B cell (primary cell): ENCODE results near the gene EXD3. TPM values are rescaled to one million over a fixed set of nuclear protein-coding genes. Genes with fewer than 3 reads are reported as not detected.

ENCODE experiments used
- ATAC-seq: fragments of 200-7000 bp; cut with Tn5 transposase; one replicate; pipeline ENCODE4 v1.10.0; 2021; ENCODE audit warnings: low read depth, mild to moderate bottlenecking, moderate number of reproducible peaks, moderate library complexity
- CTCF ChIA-PET: fragments of 350-600 bp; sonication (Branson Sonifier 250); formaldehyde crosslinking; loops from one replicate; lab custom pipeline; 2021; ENCODE audit warnings: antibody characterized with exemption, inconsistent platforms; lab: Charles Lee
- POLR2A ChIA-PET: fragments of 350-600 bp; sonication (Branson Sonifier 250); formaldehyde crosslinking; loops from one replicate; lab custom pipeline; 2021; ENCODE audit warnings: antibody characterized with exemption; lab: Charles Lee
- DNase-seq: peaks from one replicate; pipeline ENCODE4 v3.0.0; 2013
- H2AFZ ChIP-seq: 2 replicates; pipeline ENCODE4 v1.6.1; 2012; ENCODE audit warnings: mild to moderate bottlenecking, low read depth, low read length; ENCODE audit not compliant: insufficient read depth, poor library complexity, severe bottlenecking
- H3K27ac ChIP-seq, 2 donors: 1 replicate in 1 of 2; 2 replicates in 1 of 2; pipeline ENCODE4 v1.5.1; 2012 to 2013; ENCODE audit warnings: low read length in 2 of 2, mild to moderate bottlenecking in 2 of 2, moderate library complexity in 1 of 2
- H3K27me3 ChIP-seq, 4 experiments: fragments of 200-600 bp in 1 of 4; sonication (generic) in 1 of 4; replicated peaks in 1 of 4; 1 replicate in 2 of 4; 2 replicates in 2 of 4; pipeline versions ENCODE4 v1.6.1 to v1.7.0; 2013 to 2016; ENCODE audit warnings: low read length in 3 of 4, mild to moderate bottlenecking in 2 of 4, mixed read lengths in 1 of 4, moderate library complexity in 1 of 4; ENCODE audit not compliant: insufficient read depth in 4 of 4, control insufficient read depth in 3 of 4; ENCODE audit errors: control extremely low read depth in 1 of 4
- H3K36me3 ChIP-seq, 2 experiments: replicated peaks in 1 of 2; 1 replicate in 1 of 2; 2 replicates in 1 of 2; pipeline versions ENCODE4 v1.6.1 to v1.7.1; 2013; ENCODE audit warnings: low read length in 1 of 2; ENCODE audit not compliant: insufficient read depth in 2 of 2, control insufficient read depth in 1 of 2; ENCODE audit errors: control extremely low read depth in 1 of 2, extremely low read depth in 1 of 2
- H3K4me1 ChIP-seq, 2 donors: fragments of 200-600 bp in 1 of 2; sonication (generic) in 1 of 2; 1 replicate in 1 of 2; 2 replicates in 1 of 2; pipeline versions ENCODE4 v1.5.1 to v1.6.1; 2013 to 2017; ENCODE audit warnings: low read length in 2 of 2; ENCODE audit not compliant: control insufficient read depth in 2 of 2, insufficient read depth in 2 of 2
- H3K4me2 ChIP-seq: replicated peaks from 2 replicates; pipeline ENCODE3; 2012; ENCODE audit warnings: mild to moderate bottlenecking, low read depth, low read length; ENCODE audit not compliant: poor library complexity, severe bottlenecking
- H3K4me3 ChIP-seq, 5 experiments: fragments of 200-600 bp in 1 of 5; sonication (generic) in 1 of 5; 1 replicate in 3 of 5; 2 replicates in 2 of 5; pipeline versions ENCODE4 v1.5.1 to v1.7.0; 2011 to 2016; ENCODE audit warnings: low read length in 4 of 5, mild to moderate bottlenecking in 4 of 5, low read depth in 2 of 5, control low read depth in 1 of 5, moderate library complexity in 1 of 5; ENCODE audit not compliant: insufficient read depth in 1 of 5; ENCODE audit errors: control extremely low read depth in 1 of 5, extremely low read depth in 1 of 5
- H3K79me2 ChIP-seq: fragments of 200-600 bp; sonication (generic); one replicate; pipeline ENCODE4 v1.6.0; 2016; ENCODE audit warnings: low read length; ENCODE audit not compliant: control insufficient read depth, insufficient read depth
- H3K9ac ChIP-seq: fragments of 200-600 bp; sonication (generic); 2 replicates; pipeline ENCODE4 v1.6.1; 2017; ENCODE audit warnings: mild to moderate bottlenecking, low read length, moderate library complexity
- H3K9me3 ChIP-seq, 3 donors: one replicate each; pipeline versions ENCODE4 v1.6.1 to v1.7.1; 2013; ENCODE audit warnings: low read length in 2 of 3; ENCODE audit not compliant: control insufficient read depth in 2 of 3, insufficient read depth in 1 of 3; ENCODE audit errors: control extremely low read depth in 1 of 3
- H4K20me1 ChIP-seq: 2 replicates; pipeline ENCODE4 v1.6.0; 2012; ENCODE audit warnings: mild to moderate bottlenecking, low read length; ENCODE audit not compliant: insufficient read depth, control insufficient read depth, poor library complexity, severe bottlenecking
- H3K27ac Mint-ChIP-seq: one replicate; pipeline ENCODE4 v1.8.0; 2021; ENCODE audit warnings: mixed read lengths
- H3K27me3 Mint-ChIP-seq: one replicate; pipeline ENCODE4 v1.8.0; 2021; ENCODE audit warnings: mixed read lengths
- H3K4me1 Mint-ChIP-seq: one replicate; pipeline ENCODE4 v1.8.0; 2021; ENCODE audit warnings: mixed read lengths
- H3K4me3 Mint-ChIP-seq: one replicate; pipeline ENCODE4 v1.8.0; 2021; ENCODE audit warnings: mixed read lengths
- H3K9me3 Mint-ChIP-seq: one replicate; pipeline ENCODE4 v1.8.0; 2022; ENCODE audit warnings: mixed read lengths; ENCODE audit not compliant: insufficient read depth
- CTCF ChIP-seq: fragments of 200-600 bp; IDR thresholded peaks from one replicate; pipeline ENCODE4 v1.8.0; 2022; ENCODE audit warnings: antibody characterized with exemption, mild to moderate bottlenecking
- EZH2 ChIP-seq: IDR thresholded peaks from 2 replicates; pipeline ENCODE4 v1.6.1; 2012; ENCODE audit warnings: borderline replicate concordance, low read depth, mild to moderate bottlenecking, moderate library complexity, low read length; ENCODE audit not compliant: insufficient read depth, poor library complexity, severe bottlenecking
- WGBS: methylation state at CpG from one replicate; pipeline ENCODE4 v1.1.5; 2013; ENCODE audit warnings: missing lambda C conversion rate; ENCODE audit not compliant: insufficient coverage; 5-methylcytosine and 5-hydroxymethylcytosine counted together
- intact Hi-C: fragments of 100-400 bp; cut with micrococcal nuclease; formaldehyde crosslinking; loops from one replicate; pipeline ENCODE4 v1.10.0; 2022
- polyA plus RNA-seq: library from polyadenylated mRNA; depleted of rRNA; stranded (reverse); fragments of >200 nt; gene quantifications from 2 replicates; pipeline ENCODE4 v1.2.3, GENCODE V29; 2012
- total RNA-seq, 2 donors: library from RNA; stranded (reverse); fragments of 120-200 nt in 1 of 2; gene quantifications; 1 replicate in 1 of 2; 2 replicates in 1 of 2; pipeline versions ENCODE4 v1.2.3 to v1.2.4, GENCODE V29; 2013 to 2022

EXD3 gene
- total and polyA plus RNA-seq, 2 donors (not counting 1 experiment from before 2014, with no cell fraction given), result 22.5 to 23.7 TPM

- peak overlapping the region; percentile 77 for H3K4me2 ChIP-seq
- CTCF ChIA-PET, result interaction anchor here (1.9 to 2.6 kb wide), 2 partner anchors 13 to 15 kb away, joined by 7 to 12 read pairs; partner anchors contain the start of gene NRARP
- H2AFZ ChIP-seq, result peak overlapping the region; percentile 74
- Mint-ChIP-seq H3K27me3 (no peaks in the 10 kb centered on the region), H3K27ac (no peak overlapping the region), H3K4me1 (peaks cover 13% of the 10 kb centered on the region), H3K4me3 (peak overlapping the region; percentile 29), H3K9me3 (no peaks in the 10 kb centered on the region)
- H3K79me2 ChIP-seq, result no peaks in the 10 kb centered on the region
- peaks cover 25 to 35% of the 10 kb centered on the region in 2 donors for H3K4me1 ChIP-seq
- peaks cover 0 to 11% (median 4%) of the 10 kb centered on the region in 4 experiments for H3K27me3 ChIP-seq
- TF ChIP-seq CTCF, result no peak
- TF ChIP-seq EZH2, result no peak
- 95% methylated on average over 18 of the region's 19 CpGs for WGBS
- no peak overlapping the region for H3K4me3 ChIP-seq
- POLR2A ChIA-PET, result no interaction called here
- H3K27ac ChIP-seq, result no peak overlapping the region
- ATAC-seq, result no peak
- H3K9me3 ChIP-seq, result peaks cover 0 to 10% (median 0%) of the 10 kb centered on the region in 3 donors
- H4K20me1 ChIP-seq, result no peaks in the 10 kb centered on the region
- no peak for DNase-seq
- no peaks in the 10 kb centered on the region for H3K36me3 ChIP-seq
- H3K9ac ChIP-seq, result no peak overlapping the region
- intact Hi-C loops, result no loop called here
These were observed 105.8 kb downstream of the EXD3 start for GRCh38 chr9:137317021-137317717.
